OCI-LY1 (cell line): ENCODE data around the gene ATP8B3.

Experiments used
- H2AFZ ChIP-seq: fragments of 200-600 bp; sonication (generic), shearing (Covaris generic); 2 replicates; pipeline ENCODE4 v1.6.0; 2014; ENCODE audit warnings: antibody characterized with exemption, mild to moderate bottlenecking, low read length
- H3F3A ChIP-seq: fragments of 200-600 bp; sonication (generic), shearing (Covaris generic); 2 replicates; pipeline ENCODE4 v1.6.0; 2014; ENCODE audit warnings: mild to moderate bottlenecking, antibody characterized with exemption, low read length, moderate library complexity; ENCODE audit not compliant: insufficient read depth
- H3K27ac ChIP-seq: fragments of 200-600 bp; sonication (generic); 2 replicates; pipeline ENCODE4 v1.5.1; 2014; ENCODE audit warnings: low read length, mixed run types, mild to moderate bottlenecking, low read depth; ENCODE audit not compliant: poor library complexity, severe bottlenecking
- H3K27me3 ChIP-seq: fragments of 200-600 bp; sonication (generic); 2 replicates; pipeline ENCODE4 v1.6.0; 2014; ENCODE audit warnings: antibody characterized with exemption, mild to moderate bottlenecking, low read length, moderate library complexity; ENCODE audit not compliant: insufficient read depth
- H3K36me3 ChIP-seq: fragments of 200-600 bp; sonication (generic); 2 replicates; pipeline ENCODE4 v1.6.1; 2014; ENCODE audit warnings: mild to moderate bottlenecking, antibody characterized with exemption, low read length, moderate library complexity, mixed read lengths; ENCODE audit not compliant: insufficient read depth
- H3K4me1 ChIP-seq: fragments of 200-600 bp; sonication (generic); 2 replicates; pipeline ENCODE4 v1.5.1; 2014; ENCODE audit warnings: mild to moderate bottlenecking, low read length, moderate library complexity; ENCODE audit not compliant: insufficient read depth, severe bottlenecking
- H3K4me2 ChIP-seq: fragments of 200-600 bp; sonication (generic), shearing (Covaris generic); 2 replicates; pipeline ENCODE4 v1.6.1; 2014; ENCODE audit warnings: low read length
- H3K4me3 ChIP-seq: fragments of 200-600 bp; sonication (generic); 2 replicates; pipeline ENCODE4 v1.5.1; 2014; ENCODE audit warnings: low read length, low read depth, mild to moderate bottlenecking, mixed read lengths; ENCODE audit not compliant: poor library complexity, severe bottlenecking
- H3K79me2 ChIP-seq: fragments of 200-600 bp; shearing (Covaris generic); 2 replicates; pipeline ENCODE4 v1.6.1; 2016; ENCODE audit warnings: mixed run types, low read length, mixed read lengths; ENCODE audit not compliant: insufficient read depth
- H3K9ac ChIP-seq: fragments of 200-600 bp; sonication (generic), shearing (Covaris generic); 2 replicates; pipeline ENCODE4 v1.6.1; 2014; ENCODE audit warnings: mild to moderate bottlenecking, low read length, mixed read lengths
- H3K9me2 ChIP-seq: fragments of 200-600 bp; sonication (generic), shearing (Covaris generic); 2 replicates; pipeline ENCODE4 v1.6.1; 2014; ENCODE audit warnings: low read depth, mild to moderate bottlenecking, low read length, mixed read lengths
- H3K9me3 ChIP-seq: fragments of 200-600 bp; shearing (Covaris generic); 2 replicates; pipeline ENCODE4 v1.6.1; 2014; ENCODE audit warnings: low read length, mixed read lengths
- H4K20me1 ChIP-seq: fragments of 200-600 bp; sonication (generic), shearing (Covaris generic); 2 replicates; pipeline ENCODE4 v1.6.0; 2016; ENCODE audit warnings: mild to moderate bottlenecking, low read length; ENCODE audit not compliant: insufficient read depth
- CTCF ChIP-seq: fragments of 200-600 bp; sonication (generic), shearing (Covaris generic); IDR thresholded peaks from 2 replicates; pipeline ENCODE4 v1.5.1; 2017; ENCODE audit warnings: mild to moderate bottlenecking, antibody characterized with exemption, low read length, moderate library complexity, mixed read lengths
- EZH2 ChIP-seq: fragments of 200-600 bp; sonication (generic), shearing (Covaris generic); IDR thresholded peaks from 2 replicates; pipeline ENCODE4 v1.8.0; 2017; ENCODE audit warnings: borderline replicate concordance, mixed run types, mild to moderate bottlenecking, antibody characterized with exemption, low read length, moderate library complexity, mixed read lengths

ATP8B3 gene

GRCh38 chr19:1745589-1746031 is 66.5 kb downstream of the ATP8B3 start:
- H3K4me3 ChIP-seq, result no peak overlapping the region
- no peaks in the 10 kb centered on the region for H3K27me3 ChIP-seq
- H3F3A ChIP-seq, result no peaks in the 10 kb centered on the region
- H3K4me2 ChIP-seq, result no peak overlapping the region
- H2AFZ ChIP-seq, result no peak overlapping the region
- H3K27ac ChIP-seq, result no peak overlapping the region
- H3K9me3 ChIP-seq, result no peaks in the 10 kb centered on the region
- H3K36me3 ChIP-seq, result no peaks in the 10 kb centered on the region
- no peaks in the 10 kb centered on the region for H3K9me2 ChIP-seq
- TF ChIP-seq CTCF (no peak), EZH2 (no peak)
- no peaks in the 10 kb centered on the region for H3K4me1 ChIP-seq
- H3K79me2 ChIP-seq, result no peaks in the 10 kb centered on the region
- H3K9ac ChIP-seq, result no peak overlapping the region
- no peaks in the 10 kb centered on the region for H4K20me1 ChIP-seq

GRCh38 chr19:1744822-1745563 is 67.1 kb downstream of the ATP8B3 start:
- Histone ChIP-seq H3K36me3 (no peaks in the 10 kb centered on the region), H3F3A (no peaks in the 10 kb centered on the region), H2AFZ (no peak overlapping the region), H3K9me2 (no peaks in the 10 kb centered on the region), H3K4me2 (no peak overlapping the region), H3K9me3 (no peaks in the 10 kb centered on the region), H4K20me1 (no peaks in the 10 kb centered on the region), H3K4me3 (no peak overlapping the region), H3K79me2 (no peaks in the 10 kb centered on the region), H3K9ac (no peak overlapping the region), H3K27me3 (0 out of 2 replicates have a peak, but pooled peaks cover 4% of the 10 kb centered on the region), H3K4me1 (no peaks in the 10 kb centered on the region), H3K27ac (no peak overlapping the region)
- TF ChIP-seq CTCF, result no peak
- no peak for TF ChIP-seq EZH2

- no peak for TF ChIP-seq CTCF
- no peak for TF ChIP-seq EZH2
- 0 out of 2 replicates have a peak, but pooled peaks cover 4% of the 10 kb centered on the region for H3K27me3 ChIP-seq
- no peaks in the 10 kb centered on the region for H3K4me1 ChIP-seq
- no peaks in the 10 kb centered on the region for H3F3A ChIP-seq
- H3K27ac ChIP-seq, result no peak overlapping the region
- no peak overlapping the region for H3K4me2 ChIP-seq
- H4K20me1 ChIP-seq, result no peaks in the 10 kb centered on the region
- no peaks in the 10 kb centered on the region for H3K79me2 ChIP-seq
- no peaks in the 10 kb centered on the region for H3K36me3 ChIP-seq
- H3K9me2 ChIP-seq, result no peaks in the 10 kb centered on the region
- H3K9ac ChIP-seq, result no peak overlapping the region
- no peaks in the 10 kb centered on the region for H3K9me3 ChIP-seq
- no peak overlapping the region for H2AFZ ChIP-seq
- H3K4me3 ChIP-seq, result no peak overlapping the region
Observed at GRCh38 chr19:1744133-1744665, 67.9 kb downstream of the ATP8B3 start.
